Gastroesophageal sphincter (tissue), 3 donors: Measurements from ENCODE around the gene GPR162.

Experiments used
- CTCF ChIP-seq, 4 experiments: fragments of 200-600 bp in 2 of 4; fragments of 450-650 bp in 2 of 4; sonication (generic) in 1 of 4; IDR thresholded peaks; one replicate each; pipeline ENCODE4 v1.5.1; 2017 to 2019; ENCODE audit warnings: antibody characterized with exemption in 4 of 4, mild to moderate bottlenecking in 2 of 4, moderate library complexity in 2 of 4
- POLR2A ChIP-seq, 2 donors: fragments of 450-650 bp; IDR thresholded peaks; one replicate each; pipeline ENCODE4 v1.6.1; 2017; ENCODE audit warnings: antibody characterized with exemption in 2 of 2, mild to moderate bottlenecking in 2 of 2, moderate library complexity in 1 of 2

GRCh38 chr12:6772331-6772695 is 49.3 kb upstream of the GPR162 start, which contains the start of gene LAG3:
- TF ChIP-seq CTCF (IDR thresholded peaks at IDR 0.05) = no peak
- no peak for TF ChIP-seq POLR2A (IDR thresholded peaks at IDR 0.05)
